DMS153 treated with DMSO at 0.1 percent for 48 hours (cell line): ENCODE results near the gene LEPR.

Source experiments
- DNase-seq: peaks from one replicate; lab custom pipeline; 2025; ENCODE audit not compliant: unreplicated experiment; lab: John Stamatoyannopoulos, UW

The LEPR gene

GRCh38 chr1:65412256-65412983 lies 8.0 kb upstream of the LEPR start:
- DNase-seq = no peak

- DNase-seq = no peak
These were observed 7.5 kb upstream of the LEPR start for GRCh38 chr1:65412984-65413375.

- no peak for DNase-seq
These were observed 5.9 kb upstream of the LEPR start for GRCh38 chr1:65414538-65414937.

- no peak for DNase-seq
These were observed 3.7 kb upstream of the LEPR start for GRCh38 chr1:65416767-65417166.

GRCh38 chr1:65417729-65418128 lies 2.7 kb upstream of the LEPR start:
- no peak for DNase-seq

- DNase-seq = no peak
These were observed 1.8 kb upstream of the LEPR start for GRCh38 chr1:65418522-65419185.

GRCh38 chr1:65419681-65420589 lies 533 bp upstream of the LEPR start:
- peak; percentile 99 for DNase-seq

- no peak for DNase-seq
These were observed 1.0 kb downstream of the LEPR start for GRCh38 chr1:65421351-65422025.

GRCh38 chr1:65422241-65423203 lies 2.1 kb downstream of the LEPR start:
- DNase-seq = no peak

GRCh38 chr1:65423884-65424572 lies 3.6 kb downstream of the LEPR start:
- DNase-seq = no peak

GRCh38 chr1:65424573-65424889 lies 4.1 kb downstream of the LEPR start:
- no peak for DNase-seq

- no peak for DNase-seq
These were observed 4.5 kb downstream of the LEPR start for GRCh38 chr1:65425006-65425405.

GRCh38 chr1:65425697-65426096 lies 5.2 kb downstream of the LEPR start:
- no peak for DNase-seq

- no peak for DNase-seq
These were observed 8.6 kb downstream of the LEPR start for GRCh38 chr1:65429078-65429477.

GRCh38 chr1:65429806-65430205 lies 9.3 kb downstream of the LEPR start:
- no peak for DNase-seq

- peak; percentile 32 for DNase-seq
These were observed 10.7 kb downstream of the LEPR start for GRCh38 chr1:65431111-65431705.

GRCh38 chr1:65432918-65433317 lies 12.4 kb downstream of the LEPR start:
- DNase-seq = no peak

GRCh38 chr1:65434255-65434654 lies 13.8 kb downstream of the LEPR start:
- DNase-seq = no peak

- no peak for DNase-seq
These were observed 14.3 kb downstream of the LEPR start for GRCh38 chr1:65434760-65435159.
